ENCODE measurements around the gene DUSP14.

GRCh38 chr17:37483311-37484039 is 6.2 kb upstream of the DUSP14 start:
- TF ChIP-seq, protein P1, sequence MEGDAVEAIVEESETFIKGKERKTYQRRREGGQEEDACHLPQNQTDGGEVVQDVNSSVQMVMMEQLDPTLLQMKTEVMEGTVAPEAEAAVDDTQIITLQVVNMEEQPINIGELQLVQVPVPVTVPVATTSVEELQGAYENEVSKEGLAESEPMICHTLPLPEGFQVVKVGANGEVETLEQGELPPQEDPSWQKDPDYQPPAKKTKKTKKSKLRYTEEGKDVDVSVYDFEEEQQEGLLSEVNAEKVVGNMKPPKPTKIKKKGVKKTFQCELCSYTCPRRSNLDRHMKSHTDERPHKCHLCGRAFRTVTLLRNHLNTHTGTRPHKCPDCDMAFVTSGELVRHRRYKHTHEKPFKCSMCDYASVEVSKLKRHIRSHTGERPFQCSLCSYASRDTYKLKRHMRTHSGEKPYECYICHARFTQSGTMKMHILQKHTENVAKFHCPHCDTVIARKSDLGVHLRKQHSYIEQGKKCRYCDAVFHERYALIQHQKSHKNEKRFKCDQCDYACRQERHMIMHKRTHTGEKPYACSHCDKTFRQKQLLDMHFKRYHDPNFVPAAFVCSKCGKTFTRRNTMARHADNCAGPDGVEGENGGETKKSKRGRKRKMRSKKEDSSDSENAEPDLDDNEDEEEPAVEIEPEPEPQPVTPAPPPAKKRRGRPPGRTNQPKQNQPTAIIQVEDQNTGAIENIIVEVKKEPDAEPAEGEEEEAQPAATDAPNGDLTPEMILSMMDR (IDR thresholded peaks at IDR 0.05; ENCODE audit: low read depth, low read length, poor library complexity, severe bottlenecking) = no peak
- no peak for TF ChIP-seq EZH2phosphoT487 (IDR thresholded peaks at IDR 0.05; ENCODE audit: borderline replicate concordance, low read length)
